Right kidney (tissue), 1 donor: ENCODE data around the gene ALDH1A1.

Experiments
- DNase-seq: peaks from one replicate; pipeline ENCODE4 v3.0.0-alpha.2; 2016

Gene ALDH1A1

DNA sequence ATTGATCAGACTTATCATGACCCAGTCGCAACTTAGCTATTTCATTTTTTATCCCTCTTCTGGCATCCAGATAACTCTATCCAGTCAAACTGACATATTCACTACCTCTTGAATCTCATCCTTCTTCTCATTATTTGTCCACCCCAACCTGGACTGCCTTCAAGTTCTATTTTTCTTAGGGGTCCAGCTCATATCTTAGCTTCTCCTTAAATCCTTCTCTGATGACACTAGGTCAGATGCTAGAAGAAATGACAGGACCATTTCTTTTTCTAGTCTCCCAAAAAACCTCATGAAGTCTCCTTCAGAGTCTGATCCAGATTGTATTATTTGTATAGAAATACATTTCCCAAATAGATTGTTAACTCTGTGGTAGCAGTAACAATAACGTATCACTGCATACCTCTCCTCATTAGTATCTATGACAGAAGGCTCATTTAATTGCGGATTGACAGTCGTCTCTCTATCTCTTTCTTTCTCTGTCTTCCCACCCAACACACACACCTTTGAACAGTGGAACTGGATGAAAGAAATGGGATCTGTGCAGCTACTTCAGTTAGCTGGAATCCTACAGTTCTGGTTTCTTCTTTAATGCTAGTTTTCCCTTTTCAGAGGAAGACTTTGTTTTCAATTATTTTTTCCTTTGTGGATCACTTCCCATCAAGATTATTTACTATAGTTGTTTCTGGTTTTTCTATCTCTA is 33.5 kb downstream of the ALDH1A1 start:
- DNase-seq: no peak

- DNase-seq: no peak
Measured at GRCh38 chr9:72917892-72918509, 34.9 kb downstream of the ALDH1A1 start.

DNA sequence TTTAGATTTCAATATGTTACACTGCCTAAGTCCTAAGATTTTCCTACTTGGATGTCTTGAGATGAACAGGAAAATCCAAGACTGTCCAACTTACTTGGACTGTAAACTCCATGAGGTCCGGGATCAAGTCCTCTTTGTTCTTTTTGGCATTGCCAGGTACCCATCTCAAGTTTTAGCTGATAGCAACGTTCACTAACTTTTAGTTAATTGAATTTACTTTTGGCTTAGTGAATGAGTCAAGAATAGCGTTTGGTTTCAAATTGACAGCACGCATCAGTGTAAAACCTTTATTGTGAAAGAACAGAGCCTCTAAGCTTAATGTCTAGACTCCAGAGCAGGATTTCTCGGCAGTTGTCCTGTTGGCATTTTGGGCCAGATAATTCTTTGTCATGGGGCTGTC is 37.2 kb downstream of the ALDH1A1 start:
- DNase-seq: no peak

DNA sequence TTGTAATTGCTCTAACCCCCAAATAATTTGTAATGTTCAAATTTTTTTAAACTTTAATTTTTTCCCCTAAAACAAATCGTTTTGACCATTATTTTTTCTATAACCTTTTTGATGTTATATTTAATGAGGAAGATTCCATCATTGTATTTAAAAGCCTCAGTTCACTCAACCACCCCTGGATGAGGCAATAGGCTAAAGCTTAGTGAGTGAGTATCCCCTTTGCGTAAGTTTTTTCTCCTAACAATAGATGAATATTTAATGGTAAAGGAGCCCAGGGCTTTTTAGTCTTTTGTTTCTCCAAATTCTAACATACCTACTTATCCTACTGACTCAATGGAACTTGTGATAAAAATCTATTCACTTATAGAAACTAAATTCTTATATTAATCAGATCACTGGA is 38.1 kb downstream of the ALDH1A1 start:
- no peak for DNase-seq

DNA sequence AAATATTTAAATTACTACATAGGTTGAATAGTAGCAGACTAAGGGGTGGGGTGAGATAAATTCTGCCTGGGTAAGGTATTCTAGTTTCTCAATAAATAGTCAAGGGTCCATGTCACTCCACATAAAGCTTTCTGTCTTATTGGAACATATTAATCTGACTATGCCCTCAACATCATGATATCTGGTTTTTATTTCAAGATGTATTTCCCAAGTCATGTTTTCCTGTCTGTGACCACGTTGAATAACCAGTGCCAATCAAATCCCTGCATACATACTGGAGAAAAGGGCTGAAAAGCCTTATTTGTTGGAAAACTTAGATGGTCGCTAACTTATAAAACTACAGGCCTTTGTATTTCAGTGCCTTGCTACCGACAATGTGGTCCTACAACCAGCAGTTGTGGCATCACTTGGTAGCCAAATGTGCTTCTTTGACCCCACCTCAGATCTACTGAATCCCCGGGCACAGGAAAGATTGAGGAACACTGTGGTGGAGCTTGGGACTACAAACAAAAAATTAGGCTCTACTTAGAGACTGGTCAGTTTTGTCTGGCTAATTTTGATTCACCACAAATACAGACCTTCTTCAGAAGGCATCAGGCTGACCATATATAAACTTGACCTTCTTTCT is 39.4 kb downstream of the ALDH1A1 start:
- no peak for DNase-seq

DNA sequence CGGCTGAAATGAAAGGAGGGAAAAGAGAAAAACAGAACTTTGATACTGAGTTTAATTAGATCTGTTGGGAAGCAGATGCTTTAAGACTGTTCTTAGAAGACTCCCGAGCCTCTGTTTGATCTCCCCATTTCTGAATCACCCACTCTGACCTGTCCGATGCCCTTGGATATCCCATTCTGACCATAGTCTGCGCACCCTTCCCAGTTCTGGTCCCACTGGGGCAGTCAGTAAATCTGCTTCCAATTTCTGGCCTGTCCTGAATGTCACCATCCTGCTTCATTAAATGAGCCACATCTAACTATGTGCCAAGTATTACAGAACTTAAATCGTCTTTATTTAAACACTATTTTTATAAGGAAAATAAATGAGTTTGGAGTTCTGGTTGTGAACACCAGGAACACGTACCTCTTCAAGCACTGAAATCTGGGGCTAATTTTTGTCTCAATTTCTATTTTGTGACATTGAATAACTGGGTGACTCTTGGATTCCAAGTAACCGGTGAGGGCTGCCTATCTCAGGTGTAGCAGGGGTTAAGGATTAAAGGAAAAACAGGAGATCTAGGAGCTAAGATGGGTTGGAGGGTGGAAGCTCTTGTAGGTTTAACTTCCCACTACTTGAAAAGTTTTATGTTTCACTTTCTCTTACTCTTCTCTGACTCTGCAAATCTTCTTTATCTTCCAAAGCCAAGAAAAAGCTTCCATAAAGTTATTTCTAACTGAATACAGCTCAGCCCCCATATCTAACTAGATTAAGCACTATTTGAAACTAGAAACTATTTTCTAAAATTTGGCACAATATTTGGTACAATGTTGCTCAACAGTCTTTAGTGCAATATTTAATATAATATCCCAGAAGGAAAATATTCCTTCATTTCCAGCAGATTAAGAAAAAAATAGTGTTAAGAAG is 40.1 kb downstream of the ALDH1A1 start:
- DNase-seq: no peak

DNA sequence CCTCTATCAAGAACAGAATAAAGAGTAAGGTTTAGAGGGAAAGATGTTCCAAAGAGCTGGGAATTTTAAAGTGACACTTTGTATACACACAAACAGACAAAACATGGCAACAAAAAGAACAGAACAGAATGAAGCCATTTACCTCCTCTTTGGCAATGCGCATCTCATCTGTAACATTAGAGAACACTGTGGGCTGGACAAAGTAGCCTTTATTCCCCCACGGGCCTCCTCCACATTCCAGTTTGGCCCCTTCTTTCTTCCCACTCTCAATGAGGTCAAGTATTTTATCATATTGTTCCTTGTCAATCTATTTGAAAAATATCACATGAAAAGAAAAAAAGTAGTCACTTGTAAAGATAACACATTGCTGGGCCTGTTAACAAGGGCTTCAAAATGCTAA is 41.0 kb downstream of the ALDH1A1 start:
- no peak for DNase-seq

DNA sequence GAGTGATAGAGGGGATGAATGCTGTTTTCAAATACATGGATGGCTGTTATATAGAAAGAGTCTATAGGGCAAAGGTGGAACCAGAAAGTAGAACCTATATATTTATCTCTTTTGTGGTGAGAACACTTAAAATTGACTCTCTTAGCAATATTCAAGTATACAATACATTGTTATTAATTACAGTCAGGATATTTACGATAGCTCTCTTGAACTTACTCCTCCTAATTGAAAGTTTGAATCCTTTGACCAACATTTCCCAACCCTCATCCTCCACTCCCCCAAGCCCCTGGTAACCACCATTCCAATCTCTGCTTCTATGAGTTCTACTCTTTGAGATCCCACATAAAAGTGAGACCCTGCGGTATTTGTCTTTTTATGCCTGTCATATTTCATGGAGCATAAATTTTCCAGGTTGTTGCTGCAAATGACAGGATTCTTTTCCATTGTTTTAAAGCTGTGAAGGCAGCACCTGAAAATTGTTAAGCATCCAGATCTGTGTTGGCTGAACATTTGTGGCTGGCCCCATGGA is 41.5 kb downstream of the ALDH1A1 start:
- no peak for DNase-seq

DNA sequence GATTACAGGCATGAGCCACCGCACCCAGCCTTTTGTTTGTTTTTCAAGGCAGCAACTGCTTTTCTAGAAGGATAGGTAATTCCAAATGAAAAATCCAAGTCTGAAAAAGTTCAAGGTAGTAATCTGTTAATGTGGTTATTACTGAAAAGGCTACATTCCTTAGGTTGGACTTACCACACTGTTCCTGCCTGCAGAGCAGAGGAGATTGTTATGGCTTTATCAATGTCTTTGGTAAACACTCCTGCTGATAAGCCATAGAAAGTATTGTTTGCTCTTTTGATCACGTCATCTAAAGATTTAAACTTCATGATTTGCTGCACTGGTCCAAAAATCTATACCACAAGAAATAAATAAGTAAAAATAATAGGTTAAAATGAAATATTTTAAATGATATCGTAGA is 43.4 kb downstream of the ALDH1A1 start:
- DNase-seq: no peak

DNA sequence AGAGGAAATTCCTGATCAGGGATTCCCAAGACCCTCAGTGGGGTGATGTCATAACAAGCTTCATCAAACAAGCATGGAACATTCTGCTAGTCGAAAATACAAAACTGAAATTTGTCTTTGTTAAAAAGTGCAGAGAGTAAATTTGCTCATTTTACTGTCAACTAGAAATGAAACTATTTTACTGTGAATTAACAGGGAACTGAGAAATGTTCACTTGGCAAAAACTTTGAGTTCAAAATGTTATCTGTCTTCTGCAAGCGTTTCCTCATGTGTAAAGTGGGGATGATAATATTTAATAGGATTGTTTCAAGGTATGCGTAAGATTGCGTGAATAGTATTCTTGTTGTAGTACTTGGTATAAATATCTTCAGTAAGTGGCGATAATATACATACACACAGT is 45.4 kb downstream of the ALDH1A1 start:
- DNase-seq: no peak

DNA sequence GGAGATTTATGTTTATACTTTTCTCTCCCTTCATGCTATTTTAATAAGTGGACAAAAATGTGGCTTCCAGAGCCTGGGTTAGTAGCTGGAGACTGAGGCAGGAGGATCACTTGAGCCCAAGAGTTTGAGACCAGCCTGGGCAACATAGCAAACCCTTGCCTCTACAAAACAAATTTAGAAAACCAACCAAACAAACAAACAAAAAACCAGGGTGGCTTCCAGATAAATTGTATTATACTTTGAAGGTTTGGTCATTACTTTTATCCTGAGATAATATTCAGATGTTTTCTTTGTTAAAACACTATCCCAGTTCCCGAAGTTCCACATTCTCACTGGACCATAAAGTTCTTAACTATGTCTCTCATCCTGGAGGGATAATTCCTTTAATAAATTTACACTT is 46.0 kb downstream of the ALDH1A1 start:
- DNase-seq: no peak

- no peak for DNase-seq
Measured at GRCh38 chr9:72905514-72906480, 47.1 kb downstream of the ALDH1A1 start.

DNA sequence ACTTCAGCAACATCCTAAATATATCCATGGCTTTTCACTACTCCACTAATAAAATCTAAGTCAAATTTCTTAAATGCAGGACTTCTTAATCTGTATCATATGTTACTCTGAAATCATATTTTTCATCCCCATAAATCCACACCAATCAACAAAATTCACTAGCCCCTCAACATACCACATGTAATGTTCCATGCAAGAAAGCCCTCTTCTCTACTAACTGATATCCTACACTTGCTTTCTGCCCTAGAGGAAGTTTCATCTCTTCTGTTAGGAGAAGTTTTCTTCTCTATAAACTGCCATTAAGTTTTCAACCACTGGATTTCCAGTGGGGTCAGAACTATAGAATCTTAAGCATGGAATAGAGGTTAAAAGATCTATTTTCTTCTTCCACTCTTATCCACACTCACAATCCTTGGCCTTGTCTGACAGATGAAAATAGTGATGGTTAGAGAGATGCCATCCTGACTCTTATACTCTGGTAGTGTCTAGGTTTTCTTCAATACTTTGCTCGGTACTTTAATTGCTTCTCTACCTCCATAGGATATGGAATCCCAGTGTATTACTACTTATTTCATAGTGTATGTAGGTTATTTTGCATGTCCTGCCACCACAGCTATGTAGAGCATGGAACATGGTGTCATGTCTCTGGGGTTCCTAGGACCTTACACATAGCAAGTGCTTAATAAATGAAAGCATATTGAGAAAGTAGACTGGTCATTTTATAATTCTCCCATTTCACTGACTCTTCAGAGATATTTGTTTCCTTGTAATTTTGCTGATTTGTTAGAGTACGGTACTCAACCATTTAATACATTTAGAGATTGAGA is 48.4 kb downstream of the ALDH1A1 start:
- DNase-seq: no peak

GRCh38 chr9:72903103-72903502 is 49.8 kb downstream of the ALDH1A1 start:
- DNase-seq: no peak

GRCh38 chr9:72902268-72902667 is 50.6 kb downstream of the ALDH1A1 start:
- no peak for DNase-seq

GRCh38 chr9:72899734-72900477 is 52.9 kb downstream of the ALDH1A1 start:
- no peak for DNase-seq

- no peak for DNase-seq
Measured at GRCh38 chr9:72898784-72899733, 53.8 kb downstream of the ALDH1A1 start.

- DNase-seq: no peak
Measured at GRCh38 chr9:72898360-72898759, 54.5 kb downstream of the ALDH1A1 start.
